Endometrium (tissue), 2 donors: ENCODE data around the gene ATXN7.

Experiments
- FAIRE-seq: peaks from 2 replicates; lab custom pipeline; 2012; peaks lifted over from hg19 to GRCh38; lab: Jason Lieb, UNC
- donor health status: control.
- donor health status: control.

Gene ATXN7

DNA sequence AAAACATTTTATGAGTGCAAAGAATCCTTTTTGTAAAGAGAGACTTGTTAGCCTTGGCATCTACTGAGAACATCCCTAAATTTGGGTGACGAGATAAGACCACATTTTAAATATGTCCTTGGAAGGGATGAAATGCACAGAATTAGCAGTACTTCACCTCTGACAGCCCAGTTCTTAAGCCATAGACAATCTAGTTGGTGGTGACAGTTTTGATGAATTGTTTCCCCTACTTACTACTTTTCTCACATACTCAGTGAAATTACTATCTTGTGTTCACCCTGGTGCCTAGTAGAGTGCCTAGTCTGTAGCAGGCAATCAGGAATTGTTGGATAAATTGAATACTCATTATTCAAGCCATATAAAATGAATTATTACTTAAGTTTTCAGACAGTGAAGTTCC lies 45.1 kb downstream of the ATXN7 start:
- FAIRE-seq = no peak

DNA sequence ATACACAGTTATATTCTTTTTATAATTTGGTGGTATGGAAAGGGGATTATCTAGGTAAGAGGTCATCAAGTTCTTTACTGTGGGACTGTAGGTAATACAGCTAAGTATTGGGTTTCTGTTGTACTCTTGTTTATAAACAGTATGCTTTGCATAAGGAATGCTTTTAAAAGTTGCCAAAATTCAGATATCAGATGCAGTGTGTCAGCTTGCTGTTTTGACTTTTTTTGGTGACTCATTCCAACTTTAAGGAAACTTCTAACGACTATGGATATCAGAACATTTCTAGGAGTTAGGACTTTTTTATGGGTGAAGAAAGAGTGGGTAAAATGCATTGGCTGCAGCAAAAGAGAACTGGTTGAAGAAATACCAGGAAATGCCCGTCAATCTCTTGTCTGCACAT lies 45.8 kb downstream of the ATXN7 start:
- FAIRE-seq = no peak

DNA sequence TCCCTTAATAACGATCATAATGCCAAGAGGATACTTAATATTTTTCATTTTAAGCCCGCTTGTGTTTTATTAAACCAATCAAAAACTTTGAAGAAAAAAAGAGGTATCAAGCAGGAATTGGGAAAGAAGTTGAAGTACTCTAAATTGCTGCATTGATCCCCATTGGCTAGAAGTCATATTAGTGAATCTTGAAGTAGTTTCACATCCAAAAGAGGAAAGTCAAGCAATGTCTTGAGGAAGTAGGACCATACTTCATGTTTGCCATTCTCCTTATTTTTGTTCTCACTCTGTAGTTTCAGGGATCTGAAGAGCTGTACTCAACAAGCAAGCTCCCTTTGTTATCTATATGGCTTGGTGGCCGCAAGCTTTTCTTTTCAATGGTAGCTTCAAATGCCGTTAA lies 46.3 kb downstream of the ATXN7 start:
- no peak for FAIRE-seq

DNA sequence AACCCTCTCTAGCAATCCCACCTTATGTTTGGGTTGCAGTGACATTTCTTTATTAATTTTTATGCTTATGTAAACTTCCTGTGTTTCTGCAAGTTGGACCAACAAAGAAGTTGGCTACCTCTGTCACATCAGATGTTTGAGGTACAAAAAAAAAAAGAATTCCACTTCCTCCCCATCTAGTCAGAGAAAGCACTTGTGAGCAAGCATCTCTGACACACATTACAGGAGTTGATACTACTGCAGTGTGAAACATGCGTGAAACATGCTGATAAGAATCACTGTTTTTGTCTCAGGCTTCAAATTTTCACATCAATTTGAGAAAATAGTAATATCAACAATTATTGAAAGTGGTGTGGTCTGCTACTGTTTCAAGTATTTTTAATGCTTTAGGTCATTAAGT lies 47.2 kb downstream of the ATXN7 start:
- FAIRE-seq = no peak

DNA sequence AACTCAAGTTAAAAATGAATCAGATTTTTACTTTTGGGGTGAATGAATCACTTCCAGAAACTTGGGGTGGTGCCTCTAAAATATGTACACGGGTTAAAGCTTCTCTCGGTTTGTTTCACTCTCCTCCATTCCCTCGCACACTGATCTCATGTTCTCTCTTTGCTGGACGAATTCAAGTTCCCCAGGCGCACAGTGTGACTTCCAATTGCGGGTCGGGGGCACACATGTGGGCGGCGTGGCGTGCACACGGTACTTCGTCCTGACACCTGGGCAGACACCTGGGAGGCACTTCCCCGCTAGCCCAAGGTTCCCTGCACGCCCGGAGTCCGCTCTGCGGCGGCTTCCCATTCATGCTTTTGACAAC lies 47.8 kb downstream of the ATXN7 start:
- no peak for FAIRE-seq

DNA sequence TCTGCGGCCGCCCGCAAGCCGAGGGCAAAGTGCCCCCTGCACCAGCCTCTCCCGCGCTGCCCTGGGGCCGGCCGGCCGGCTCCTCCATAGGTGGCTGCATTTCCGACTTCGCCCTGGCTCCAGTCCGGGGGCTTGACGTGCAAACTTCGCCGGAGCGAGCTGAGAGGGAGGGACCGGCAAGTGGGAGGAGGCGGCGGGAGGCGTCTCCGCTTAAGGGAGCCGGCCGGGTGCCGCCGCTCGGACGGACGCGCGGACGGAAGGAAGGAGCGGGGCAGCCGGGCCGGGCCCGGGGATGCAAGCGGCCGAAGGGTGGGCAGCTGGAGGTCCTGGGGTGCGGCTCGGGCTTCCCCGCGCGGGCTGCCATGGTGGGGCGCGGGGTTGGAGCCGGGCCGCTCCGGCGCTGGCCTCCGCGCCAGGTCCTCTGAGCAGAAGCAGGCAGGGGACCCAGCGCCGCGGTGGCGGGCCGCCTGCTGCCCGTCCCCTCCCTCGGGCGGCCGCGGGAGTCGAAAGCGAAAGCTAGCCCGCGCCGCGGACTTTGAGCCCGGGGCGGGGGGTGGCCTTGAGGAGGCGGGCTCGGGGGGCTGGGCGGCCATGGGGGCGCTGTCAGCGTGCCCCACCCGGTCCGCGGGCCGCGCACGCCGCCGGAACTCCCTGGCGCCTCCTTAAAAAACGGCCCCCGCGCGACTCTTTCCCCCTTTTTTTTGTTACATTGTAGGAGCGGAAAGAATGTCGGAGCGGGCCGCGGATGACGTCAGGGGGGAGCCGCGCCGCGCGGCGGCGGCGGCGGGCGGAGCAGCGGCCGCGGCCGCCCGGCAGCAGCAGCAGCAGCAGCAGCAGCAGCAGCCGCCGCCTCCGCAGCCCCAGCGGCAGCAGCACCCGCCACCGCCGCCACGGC lies 48.5 kb downstream of the ATXN7 start, which contains the start of gene SCAANT1:
Gene SCAANT1 (minus strand): TSS at position 511 of the 895 bp plus-strand sequence.
- no peak for FAIRE-seq

DNA sequence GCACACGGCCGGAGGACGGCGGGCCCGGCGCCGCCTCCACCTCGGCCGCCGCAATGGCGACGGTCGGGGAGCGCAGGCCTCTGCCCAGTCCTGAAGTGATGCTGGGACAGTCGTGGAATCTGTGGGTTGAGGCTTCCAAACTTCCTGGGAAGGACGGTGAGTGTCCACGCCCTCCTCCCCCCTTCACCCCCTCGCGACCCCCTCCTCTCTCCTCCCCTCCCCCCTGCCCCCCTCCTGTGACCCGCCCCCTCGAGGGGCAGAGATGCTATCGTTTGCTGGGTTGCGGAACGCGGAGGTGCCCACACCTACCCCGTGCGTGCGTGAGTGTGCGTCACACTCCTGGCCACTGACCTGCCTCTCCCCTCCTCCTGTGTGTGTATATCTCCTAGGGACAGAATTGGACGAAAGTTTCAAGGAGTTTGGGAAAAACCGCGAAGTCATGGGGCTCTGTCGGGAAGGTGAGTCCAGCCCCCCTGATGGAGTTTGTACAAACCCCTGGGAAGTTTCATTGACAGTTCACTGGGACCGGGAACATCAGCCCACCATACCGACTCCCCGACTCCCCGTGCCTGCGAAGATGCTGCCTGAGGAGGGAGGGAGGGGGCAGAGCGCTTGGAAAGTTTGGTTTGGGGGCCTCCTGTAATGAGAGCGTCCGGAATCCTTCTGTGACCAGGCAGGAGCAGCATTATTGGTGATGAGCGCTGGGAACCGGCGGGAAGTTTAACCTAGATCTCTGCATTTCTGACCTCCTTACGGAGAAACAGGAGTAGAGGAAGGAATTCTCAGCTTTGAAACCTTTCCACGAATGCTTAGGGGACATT lies 49.3 kb downstream of the ATXN7 start:
- no peak for FAIRE-seq

DNA sequence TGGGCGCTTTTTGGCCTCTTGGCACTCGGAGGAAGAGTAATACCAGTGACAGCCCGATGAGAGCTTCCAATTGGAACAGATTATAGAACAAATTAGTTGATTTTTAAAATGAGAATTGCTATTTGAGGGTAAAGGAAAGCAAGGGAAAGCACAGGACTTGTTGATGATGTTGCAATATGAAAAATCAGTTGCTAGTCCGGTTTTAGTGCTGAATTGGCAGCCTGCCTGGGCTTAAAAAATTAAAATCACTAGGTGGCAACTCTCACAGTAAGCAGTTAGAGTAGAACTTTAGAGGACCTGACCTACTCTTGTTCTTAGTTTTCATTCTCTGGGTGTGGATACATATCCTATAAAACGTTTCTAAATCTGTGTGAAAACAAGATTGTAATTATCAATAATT lies 50.6 kb downstream of the ATXN7 start:
- FAIRE-seq = no peak

DNA sequence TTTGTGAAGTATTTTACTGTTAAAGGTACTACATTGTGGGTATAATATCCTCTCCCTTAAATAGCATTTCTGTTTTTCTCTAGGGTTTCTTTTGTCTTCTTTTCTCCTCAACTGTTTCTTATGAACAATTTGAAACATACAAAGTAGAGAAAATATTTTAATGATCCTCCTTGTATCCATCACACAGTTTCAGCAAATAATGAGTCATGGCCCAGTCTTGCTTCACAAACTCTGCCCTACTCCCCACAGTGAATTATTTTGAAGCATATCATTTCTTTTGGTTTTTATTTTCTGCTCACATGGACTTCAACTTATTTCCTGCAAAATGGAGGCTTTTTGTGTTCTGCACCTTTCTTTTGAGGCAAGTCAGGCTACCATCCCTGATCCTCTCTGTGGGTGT lies 54.7 kb downstream of the ATXN7 start:
- FAIRE-seq = no peak

DNA sequence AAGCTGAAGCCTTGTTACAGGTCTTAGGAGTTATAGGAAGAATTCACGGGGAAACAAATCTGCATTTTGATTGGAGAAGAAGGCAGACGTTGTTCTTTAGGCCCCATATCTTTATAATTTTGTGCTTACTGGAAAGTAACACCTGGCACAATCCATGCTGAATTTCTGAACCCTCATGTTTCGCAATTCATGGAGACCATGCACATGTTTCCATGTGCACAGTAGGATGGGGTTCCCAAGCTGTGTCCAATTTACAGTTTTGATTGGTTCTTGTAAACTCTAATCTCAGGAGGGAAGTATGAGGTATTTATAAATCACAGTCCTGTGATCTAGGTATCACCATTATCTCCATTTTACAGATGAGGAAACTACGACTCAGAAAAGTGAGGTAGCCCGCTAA lies 56.3 kb downstream of the ATXN7 start:
- no peak for FAIRE-seq

DNA sequence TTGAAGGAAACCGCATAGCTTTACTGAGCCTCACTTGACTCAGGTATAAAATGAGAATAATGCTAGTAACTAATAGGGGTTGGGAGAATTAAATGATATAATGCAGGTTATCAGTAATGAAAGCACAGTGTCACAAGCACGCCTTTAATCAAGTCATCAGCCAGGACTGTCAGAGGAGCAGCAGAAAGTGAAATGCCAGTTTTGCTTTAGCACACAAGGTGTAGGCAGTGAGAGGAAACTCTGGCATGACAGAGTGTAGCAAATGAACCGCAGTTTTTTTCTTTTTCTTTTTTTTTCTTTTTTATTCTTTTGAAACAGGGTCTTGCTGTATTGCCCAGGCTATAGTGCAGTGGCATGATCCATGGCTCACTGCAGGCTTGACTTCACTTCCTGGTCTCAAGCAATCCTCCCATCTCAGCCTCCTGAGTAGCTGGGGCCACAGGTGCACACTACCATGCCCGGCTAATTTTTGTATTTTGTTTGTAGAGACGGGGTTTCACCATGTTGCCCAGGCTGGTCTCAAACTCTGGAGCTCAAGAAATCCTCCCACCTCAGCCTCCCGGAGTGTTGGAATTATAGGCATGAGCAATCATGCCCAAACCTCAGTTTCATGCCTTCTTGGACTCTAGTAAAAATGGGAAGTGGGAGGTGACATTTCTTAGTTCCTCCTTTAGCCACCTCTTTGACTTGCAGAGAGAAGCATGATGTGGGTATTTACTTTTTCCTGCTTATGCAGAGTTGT lies 58.2 kb downstream of the ATXN7 start:
- no peak for FAIRE-seq

DNA sequence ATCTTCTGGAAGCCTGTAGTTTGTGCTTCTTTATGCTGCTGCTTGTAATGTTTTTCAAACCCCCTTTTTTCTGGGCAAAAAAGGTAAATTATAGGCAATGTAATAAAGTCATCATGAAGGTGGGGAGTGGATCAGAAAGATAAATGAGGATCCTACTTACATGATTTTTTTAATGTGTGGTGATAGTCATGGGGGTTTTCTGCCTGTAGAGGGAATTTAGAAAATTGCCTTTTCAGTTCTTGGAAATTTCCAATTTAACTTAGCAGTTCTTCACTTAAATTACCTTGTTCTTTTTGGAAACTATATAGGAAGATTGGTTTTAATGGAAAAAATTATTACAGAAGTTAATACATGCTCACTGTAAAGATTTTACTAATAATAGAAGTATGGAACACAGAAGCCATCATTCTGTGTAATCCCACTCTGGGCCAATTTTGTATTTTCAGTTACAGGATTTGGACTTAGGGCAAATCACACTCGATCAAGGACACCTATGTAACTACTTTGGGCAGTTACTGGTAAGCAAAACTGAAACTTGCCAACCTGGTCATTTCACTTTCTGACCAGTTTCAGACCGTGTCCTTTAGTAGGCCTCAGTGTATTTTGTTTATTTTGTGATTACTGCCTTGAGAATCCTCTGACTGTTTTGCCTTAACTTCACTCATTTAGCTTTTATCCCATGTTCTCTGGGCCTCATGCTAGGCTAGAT lies 59.0 kb downstream of the ATXN7 start:
- no peak for FAIRE-seq

DNA sequence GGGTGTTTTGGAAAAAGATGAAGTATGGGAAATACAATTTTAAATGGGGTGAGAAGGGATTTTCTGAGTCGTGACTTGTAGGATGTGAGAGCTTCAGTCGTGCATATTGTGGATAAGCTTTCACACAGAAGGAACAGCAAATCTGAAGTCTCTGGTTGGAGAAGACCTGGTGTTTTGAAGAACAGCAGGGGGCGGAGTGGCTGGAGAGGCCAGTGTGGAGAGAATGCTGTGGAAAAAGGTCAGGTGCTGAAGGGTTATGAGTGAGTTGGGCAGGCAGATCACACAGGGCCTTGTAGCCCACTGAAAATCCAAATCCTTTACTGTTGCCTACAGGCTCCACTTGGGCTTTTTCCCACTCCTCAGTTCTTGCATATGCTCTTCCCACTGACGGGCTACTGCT lies 62.6 kb downstream of the ATXN7 start:
- no peak for FAIRE-seq

DNA sequence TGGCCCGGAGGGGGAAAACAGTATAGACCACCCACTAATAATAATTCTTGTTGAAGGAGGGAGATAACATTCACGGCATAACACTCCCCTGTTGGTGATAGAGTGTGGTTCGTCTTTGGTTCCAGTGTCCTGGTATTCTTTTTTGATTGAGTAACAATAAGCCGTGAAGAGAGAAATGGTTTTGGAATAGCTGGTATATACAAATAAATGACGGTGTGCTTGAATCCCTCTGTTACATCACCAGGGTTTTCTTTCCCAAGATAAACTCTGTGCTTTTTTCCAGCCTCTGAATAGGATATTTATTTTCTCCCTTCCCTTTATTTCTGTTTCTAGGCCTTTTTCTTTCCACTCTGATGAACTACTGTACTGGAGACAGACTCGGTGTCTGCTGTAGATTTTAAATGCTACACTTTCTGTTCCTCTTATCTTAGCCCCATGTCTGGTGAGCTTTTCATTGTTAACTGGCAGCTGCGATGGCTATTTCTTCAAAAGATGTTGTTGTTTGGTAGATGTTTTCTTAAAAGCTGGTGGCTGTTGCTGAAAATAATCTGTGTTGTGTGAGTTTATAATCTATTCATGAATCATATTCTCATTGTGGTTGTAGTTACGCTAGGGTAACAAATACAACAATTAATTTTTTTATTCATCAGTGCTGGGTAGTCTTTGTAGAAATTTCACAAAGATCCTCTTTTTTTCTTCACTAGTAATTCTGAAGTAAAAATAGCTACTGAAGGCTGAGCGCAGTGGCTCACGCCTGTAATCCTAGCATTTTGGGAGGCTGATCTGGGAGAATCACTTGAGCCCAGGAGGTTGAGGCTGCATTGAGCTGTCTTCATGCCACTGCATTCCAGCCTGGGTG lies 64.0 kb downstream of the ATXN7 start:
- FAIRE-seq = no peak

DNA sequence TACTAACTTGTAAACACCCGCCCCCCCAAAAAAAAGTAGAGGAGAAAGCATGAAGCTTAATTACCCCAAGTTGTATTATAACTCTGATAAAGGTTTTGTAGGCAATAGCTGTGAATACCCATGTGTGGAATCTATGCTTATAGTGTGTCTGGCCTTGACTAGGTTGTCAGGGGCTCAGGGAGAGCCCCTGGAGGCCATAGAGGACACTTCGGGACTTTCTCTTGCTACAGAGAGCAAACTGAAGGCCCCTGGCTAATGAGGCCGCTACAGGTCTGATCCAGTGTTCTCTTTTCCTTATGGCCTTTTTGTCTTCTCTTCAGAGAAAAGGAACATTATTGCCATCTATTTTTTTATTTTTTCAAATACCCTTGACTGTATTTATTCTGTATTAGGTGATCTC lies 67.6 kb downstream of the ATXN7 start:
- FAIRE-seq = no peak

DNA sequence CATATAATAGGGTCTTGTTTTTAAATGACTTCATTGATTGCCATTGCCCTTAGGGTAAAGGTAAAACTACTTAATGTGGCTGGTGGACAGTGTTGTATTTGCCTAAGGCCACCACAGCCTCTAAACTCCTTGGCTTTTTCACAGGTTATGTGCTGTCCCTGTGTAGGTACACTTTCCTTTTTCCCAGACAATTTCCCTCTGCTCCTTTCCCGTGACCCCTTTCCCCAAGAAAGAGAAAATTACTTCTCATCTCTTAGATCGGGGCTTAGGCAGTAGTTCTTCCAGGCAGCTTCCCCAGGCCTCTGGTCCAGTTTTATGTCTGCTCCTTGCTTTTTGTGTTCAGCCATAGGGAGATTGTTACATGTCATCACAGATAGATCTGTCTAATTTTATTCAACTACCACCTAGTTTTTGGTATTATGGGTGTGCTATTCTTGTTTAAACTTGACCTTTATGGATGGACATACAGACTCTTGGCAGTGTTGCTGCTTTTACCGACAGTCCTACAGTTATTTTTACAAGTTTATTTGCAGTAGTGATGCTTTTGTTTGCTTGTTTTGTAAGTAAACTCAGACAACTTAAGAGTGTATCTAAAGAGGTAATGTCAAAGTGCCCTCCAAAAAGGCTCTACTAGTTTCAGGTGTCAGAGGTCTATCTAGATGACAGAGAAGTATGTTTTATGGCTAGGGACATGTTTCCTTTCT lies 69.0 kb downstream of the ATXN7 start:
- FAIRE-seq = no peak

DNA sequence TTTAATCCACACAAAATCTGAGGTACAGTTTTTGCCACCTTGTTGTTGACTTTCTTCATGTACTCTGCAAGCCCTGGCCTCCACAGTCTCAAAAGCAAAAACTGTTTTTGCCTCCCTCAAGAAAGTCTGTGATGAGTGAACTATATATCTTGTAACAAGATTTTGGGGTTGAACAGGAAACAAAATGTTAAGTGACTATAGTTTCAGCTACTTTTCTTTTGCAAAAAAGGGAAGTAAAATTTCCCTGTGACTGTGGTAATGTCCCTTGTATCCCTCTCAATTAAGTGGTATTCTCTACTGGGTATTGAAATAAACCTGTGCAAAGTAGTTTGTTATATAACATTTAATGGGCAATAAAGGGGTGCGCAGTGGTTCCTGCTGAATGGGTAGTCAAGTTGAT lies 69.8 kb downstream of the ATXN7 start:
- no peak for FAIRE-seq

DNA sequence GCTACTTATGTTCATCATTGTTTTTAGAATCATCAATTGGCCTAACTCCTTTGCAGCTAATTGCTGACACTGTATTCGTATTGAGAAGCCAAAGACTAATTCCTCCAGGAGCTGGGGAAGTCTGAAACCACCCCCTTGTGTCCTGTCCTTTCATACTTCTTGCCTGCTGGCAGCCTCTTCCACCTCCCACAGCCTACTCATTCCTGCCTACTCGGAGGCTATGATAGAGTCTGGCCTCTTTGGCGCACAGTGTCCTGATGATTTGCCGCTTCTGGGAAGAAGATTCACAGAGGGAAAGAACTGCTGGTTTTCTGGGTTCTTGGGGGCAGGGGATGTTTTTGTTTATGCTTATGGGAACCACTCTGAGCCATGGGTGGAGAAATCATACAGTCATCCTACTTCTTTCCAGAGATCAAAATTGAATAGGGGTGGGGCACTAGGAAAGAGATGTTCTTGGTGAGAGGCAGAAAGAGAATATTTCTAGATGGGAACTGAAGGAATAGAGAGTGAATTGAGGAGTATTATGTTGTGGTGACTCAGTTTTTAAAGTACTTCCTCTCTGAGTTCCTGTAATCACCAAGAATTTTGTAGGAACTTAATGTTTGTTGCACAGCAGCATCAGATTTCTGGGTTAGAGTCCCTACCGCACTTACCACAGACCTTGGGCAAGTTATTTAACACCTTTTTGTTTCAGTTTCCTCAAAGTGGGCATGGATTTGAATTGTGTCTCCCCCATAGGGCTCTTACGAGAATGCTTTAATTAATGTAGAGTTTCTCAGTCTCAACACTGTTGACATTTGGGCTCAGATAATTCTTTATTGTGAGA lies 70.6 kb downstream of the ATXN7 start:
- no peak for FAIRE-seq

DNA sequence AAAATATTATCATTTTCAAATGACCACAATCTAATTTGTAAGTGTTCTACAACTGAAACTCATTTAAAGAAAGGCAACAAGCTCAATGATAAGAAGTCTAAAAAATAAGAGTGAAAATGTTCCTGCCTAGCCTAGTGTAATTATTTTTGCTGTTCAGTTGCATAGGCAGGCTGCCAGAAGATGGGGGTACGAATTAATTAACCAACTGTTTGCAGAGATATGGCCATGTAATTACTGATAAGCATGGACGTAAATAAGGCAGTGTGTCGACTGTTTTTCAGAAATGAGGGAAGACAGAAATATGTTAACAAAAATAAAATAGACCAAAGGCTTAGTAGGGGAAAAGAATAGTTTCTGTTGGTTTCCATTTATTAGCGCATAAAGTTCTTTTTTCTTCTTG lies 73.3 kb downstream of the ATXN7 start:
- FAIRE-seq = no peak
